ENCODE data around the gene WNT3A.
"Not testable (repeated sequence)": the region's sequence is repeated elsewhere in the genome, so short reads cannot be mapped to it uniquely, and the experiment has no call there.

Gene WNT3A

DNA sequence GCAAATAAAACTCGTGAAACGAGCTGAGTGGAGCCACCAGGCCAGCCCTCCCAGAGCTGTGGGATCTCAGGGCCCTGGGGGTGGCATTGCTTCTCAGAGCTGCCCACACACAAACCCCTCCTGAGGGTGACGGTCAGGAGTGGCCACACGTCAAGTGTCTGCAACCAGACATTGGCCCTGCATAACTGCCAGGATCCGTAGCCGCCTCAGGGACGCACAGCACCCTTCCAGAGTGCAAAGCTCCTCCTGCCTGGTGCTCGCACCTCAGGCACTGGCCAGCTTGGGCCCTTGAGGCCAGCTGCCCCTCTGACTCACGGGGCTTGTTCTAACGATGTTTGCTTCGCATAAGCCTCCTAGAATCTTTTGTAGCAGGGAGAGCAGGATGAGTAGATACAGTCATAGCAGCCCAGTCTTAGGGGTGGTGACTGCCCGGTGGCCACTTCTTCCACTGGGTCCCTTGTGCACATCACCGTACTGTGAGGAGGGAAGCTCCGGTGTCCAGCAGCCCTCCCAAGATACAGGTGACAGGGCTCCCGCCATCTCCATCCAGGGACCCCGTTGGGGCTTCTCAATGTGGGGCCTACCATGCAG is 5.0 kb downstream of the WNT3A start:
- no peak for DNase-seq

DNA sequence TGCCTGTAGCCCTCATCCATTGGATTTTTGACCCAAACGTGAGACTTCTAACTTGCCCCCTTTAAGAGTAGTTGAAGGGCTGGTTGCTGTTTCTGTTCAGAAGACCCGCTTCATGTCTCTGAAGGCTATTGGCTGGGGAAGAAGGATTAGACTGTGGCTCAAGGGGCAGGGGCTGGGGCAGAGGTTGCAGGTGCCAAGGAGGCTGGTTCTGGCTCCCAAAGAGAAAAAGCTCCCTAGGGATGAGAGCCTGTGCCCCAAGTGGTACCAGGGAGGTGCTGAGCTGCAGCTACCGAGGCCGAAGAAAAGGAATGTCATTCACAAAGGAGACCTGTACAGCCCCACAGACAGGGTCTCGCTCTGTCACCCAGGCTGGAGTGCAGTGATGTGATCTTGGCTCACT is 5.8 kb downstream of the WNT3A start:
- DNase-seq: no peak

DNA sequence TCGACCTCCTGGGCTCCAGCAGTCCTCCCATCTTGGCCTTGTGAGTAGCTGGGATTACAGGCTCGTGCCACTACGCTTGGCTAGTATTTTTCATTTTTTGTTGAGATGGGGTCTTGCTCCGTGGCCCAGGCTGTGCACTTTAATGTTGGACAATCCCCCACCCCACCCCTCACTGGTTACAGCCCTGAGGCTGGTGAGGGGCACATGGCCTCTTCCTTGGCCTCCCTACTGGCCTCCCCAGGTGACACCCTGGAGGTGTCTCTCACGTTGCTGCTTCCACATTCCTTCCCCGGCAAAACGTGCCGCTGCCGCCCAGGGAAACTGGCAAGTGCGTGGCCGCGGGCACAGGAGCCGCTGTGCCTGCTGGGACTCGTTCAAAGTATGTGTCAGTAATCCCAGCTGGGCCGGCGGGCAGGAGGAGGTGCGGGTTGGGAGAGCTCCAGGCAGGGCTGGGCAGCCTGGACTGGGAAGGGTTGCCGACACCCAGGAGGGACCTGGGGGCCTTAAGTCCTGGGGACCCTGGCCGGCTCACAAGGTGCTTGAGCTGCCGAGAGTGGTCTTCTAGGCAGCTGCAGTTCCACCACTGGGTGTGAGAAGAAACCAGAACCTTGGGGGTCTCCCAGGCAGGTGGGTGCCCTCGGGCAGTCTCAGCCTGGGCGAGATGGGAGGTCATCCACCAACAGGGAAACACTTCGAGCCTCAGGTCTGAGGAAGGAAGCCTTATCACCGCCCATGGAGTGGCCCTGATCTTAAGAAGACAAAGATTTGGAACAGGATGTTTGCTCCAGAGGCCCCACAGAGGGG is 6.5 kb downstream of the WNT3A start:
- no peak for DNase-seq

DNA sequence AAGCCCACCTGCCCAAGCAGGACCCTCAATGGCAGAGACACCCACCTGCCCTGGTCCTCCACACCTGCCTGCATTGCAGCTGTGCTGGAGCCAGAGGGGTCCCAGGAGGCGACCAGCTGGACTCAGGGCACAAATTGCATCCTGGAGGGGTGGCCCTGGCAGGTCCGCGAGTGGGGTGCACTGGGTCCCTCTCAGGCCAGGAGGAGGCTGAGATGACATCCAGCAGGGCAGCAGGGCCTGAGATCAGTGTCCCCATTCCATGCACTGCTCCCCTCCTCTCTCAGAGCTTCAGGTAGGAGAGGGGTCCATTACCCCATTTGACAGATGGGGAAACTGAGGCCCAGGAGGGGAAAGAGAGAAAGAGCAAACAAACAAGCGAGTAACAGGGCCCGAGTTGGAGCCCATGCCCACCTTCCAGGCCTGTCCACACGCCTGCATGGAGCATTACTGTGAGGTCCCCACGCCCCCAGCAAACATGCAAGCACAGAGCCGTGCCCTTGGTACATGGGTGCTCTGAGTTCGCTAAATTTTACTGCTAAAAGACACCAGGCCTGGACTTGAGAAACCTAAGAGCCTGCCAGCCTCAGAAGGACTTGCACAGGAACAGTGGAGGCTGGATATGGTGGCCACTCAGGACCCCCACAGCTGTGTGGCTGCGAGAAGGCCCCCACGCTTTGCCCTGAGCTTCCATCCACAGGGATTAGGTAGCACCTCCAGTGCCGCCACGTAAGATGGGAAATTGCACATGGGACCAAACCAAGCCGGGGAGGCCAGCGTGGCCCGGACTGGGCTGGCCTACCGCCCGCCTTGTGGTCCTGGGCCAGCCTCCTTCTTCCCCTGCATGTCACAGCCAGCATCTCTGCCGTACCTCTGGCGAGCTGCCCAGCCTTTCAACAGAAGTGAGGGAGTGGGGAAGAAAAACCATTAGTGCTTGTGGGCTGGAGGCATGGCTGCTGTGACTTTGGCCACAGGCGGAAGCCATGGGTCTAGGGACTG is 7.4 kb downstream of the WNT3A start:
- DNase-seq: peak in 15 of 58 donors; percentile 4 to 47 (median 12)

DNA sequence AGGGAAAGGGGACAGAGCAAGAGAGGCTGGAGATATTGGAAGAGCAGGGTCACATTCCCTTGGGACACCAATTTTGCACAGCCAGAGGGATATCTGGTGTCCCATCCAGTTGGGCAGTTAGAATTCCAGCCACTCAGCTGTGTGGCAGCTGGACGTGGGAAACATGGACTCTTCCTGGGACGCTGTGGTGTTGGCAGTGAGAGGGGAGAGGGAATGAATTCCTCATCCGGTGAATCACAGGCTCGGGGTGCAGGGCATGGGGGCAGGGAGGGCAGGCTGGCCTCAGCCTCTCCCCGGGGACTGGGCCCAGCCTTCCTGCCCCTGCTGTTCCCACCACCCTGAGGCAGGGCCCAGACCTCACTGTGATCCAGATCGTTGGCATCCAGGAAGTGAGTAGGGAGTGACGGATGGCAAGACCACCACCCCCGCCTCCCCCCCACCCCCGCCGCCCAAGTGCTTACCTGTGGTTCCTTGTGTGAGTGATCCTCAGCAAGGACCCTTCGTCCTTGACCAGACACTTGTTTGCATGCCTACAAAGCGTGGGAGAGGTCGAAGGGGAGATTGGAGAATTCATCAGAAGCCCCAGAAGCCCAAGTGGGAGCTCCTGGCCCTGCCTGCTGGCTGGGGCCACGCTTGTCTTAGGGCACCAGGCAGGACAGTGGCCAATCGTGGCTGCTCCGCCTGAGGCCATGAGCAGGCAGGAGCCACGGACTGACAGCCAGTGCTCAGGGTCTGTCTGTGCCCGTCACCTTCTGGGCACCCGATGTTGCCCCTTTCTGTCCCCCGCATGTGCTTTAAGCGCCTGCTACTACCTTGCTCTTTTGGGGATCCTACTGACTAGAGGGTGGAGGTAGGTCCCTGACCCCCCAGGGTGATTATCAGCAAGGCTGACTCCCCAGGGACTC is 8.7 kb downstream of the WNT3A start:
- no peak for DNase-seq

DNA sequence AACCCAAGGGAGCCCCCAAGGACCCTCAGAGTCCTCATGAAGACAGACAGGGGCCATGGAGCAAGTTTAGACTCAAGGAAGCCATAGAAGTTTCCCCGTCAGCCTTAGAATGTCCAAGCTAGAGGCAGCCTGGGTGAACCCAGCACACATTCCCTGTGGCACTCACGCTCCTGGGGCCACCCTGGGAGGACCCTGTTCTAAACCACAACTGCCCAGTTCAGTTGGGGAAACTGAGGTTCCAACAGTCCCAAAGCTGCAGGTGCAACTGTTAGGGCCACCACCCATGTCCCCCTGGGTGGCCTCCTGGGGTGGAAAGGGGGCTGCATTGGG is 9.3 kb downstream of the WNT3A start:
- no peak for DNase-seq

DNA sequence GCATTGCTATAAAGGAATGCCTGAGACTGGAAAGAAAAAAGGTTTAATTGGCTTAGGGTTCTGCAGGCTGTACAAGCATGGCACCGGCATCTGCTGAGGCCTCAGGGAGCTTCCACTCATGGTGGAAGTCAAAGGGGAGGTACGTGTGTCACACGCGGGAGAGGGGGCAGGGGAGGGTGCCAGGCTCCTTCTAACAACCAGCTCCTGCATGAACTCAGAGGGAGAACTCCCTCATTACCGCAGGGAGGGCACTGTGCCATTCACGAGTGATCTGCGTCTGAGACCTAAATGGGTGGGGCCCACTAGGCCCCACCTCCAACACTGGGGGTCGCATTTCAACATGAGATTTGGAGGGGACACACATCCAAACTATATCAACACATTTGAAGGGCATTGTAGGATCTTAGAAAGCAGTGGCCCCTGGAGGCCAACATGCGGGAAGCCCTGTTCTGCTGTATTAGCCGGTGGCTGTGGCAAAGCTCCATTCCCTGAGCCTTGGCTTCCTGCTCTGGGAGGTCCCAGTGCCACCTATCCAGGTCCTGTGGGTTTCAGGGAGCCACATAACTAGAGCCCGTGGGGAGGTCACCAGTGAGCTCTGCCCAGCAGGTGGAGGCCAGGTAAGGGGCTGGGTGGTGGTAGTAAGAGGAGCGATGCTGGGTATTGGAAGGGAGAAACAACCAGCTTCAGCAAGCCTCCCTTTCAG is 10.0 kb downstream of the WNT3A start:
- no peak for DNase-seq

DNA sequence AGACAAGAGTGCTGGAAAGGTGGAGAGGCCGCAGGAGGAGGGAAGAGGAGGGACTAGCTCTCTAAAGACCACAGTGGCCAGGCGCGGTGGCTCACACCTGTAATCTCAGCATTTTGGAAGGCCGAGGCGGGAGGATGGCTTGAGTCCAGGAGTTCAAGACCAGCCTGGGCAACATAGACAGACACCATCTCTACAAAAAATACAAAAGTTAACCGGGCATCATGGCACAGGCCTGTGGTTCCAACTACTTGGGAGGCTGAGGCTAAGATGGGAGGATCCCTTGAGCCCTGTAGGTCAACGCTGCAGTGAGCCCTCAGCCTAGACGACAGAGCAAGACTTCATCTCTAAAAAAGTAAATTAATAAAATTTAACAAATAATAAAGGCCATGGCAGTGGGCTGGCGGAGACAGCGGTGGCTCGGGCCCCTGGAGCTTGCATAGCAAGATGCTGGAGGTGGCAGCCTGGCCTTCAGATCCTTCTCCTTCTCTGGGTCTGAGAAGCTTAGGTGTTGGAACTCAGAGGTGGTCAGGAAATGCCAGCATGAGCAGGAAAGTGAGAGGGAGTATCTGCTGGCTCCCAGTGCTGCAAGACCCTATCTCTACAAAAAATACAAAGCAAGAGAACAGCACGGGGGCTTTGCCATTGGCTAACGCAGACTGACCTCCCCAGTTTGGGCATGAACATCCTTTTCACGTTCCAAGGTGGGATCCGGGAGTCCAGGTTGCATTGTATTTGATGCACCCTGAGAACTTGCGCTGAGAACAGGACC is 10.7 kb downstream of the WNT3A start:
- no peak for DNase-seq

DNA sequence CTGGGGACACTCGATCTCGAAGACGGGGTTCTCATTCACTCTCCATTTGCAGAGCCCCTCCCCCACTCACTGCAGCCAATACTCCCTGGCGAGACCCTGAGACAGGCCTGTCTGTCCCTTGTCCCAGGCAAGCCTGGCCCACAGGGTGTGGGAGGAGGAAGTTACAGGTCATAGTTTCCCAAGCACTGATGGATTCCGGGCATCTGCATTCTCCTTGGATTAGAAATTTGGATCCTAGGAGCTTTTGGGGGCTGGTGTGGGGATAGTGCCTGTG is 11.3 kb downstream of the WNT3A start:
- DNase-seq: no peak

DNA sequence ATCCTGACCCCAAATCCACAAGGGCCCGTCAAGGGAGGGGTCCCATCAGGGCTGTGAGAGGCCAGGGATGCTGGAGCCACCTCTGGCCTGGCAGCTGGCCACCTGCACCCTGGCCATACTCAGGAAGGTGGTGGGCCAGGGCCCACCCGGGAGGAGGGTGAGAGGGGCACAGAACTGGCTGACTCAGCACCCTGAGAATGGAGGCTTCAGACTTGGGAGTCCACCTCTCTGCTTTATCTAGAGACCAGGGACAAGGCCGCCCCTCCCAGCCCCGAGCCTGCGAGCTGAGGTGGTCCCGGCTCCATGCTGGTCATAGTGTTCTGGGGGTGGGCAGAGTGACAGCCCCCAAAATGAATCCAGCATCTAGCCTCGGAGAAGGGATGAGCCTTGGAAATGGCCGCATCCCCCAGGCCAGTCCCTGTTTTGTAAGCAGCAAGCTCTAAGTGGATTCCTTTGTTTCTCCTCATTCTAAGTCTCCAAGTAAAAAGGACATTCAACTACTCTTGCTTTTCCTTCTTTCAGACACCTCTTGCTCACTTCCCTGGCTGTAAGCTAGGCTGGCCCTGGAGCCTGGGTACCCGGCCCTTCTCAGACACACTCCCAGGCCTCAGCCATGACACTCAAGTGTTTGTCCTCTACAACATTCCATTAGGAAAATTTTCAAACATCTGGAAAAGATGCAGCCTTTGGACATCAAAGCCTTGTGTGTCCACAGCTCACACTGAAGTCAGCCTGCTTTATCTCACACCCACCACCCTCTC is 12.3 kb downstream of the WNT3A start:
- DNase-seq: no peak

DNA sequence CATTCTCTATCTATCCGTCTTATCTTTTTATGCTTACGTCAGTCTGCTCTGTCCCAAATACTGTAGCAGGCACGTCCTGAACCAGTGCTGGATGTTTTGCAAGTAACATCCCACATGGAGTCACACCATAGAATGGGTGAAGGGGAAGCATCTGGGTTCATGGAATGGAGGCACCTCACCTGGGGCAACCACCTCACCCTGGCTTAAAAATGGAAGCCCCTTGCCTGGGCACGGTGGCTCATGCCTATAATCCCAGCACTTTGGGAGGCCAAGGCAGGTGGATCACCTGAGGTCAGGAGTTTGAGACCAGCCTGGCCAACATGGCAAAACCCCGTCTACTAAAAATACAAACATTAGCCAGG is 12.9 kb downstream of the WNT3A start:
- DNase-seq: not testable (repeated sequence)

DNA sequence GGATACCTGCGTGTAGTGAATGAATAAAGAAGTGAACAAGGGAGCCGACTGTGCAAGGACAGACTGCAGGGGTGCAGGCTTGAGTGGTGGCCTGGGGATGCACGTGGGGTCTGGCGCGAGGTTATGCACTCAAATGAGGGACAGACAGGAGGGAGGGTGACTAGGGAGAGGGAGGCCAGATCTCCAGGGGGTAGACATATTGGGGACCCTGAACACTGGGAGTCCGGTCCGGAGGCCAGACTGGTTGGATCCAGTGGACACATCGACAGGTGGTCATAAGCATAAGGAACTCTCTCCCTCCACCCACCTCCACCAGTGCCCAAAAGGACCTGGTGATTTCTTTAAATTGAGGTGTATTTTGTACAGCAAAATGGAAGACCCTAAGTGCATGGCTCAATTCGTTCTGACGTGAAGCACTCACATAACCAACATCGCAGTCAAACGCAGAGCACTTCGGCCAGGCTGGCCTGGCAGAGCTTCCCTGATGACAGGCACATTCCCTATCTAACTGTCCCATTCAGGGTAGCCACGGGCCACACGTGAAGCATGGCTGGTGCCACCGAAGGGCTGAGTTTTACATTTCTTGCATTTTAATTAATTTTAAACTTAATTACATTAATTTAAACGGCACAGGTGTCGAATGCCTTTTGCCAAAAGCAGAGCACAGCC is 14.0 kb downstream of the WNT3A start:
- DNase-seq: no peak

DNA sequence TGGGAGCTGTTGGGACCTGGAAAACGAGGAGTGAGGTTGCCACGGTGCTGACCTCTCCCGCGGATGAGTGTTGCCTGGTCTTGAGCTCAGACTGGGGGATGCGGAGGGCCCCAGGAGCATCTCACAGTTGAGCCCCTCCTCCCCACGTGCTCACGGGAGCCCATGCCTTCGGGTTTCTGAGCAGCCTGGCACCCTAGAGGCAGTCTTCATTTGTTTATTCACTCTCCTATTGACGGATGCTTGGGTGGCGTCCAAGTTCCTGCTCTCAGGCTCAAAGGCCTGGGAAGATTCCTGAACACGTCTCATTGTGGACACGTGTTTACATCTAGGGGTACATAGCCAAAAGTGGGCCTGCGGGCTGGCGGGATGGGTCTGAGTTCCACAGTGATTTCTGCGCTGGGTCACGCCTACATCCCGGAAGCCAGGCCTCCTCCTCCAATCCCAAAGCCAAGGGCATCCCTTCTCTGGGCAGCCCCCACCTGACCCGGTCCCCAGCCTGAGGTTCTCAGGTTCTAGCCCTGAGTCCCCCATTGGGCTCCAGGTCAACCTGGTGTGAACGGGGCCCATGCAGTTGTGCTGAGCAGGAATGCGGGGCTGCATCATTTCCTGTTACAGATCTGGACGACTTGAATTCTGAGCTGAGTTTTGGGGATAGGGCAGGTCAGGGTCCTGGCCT is 14.7 kb downstream of the WNT3A start:
- peak in 3 of 58 donors; percentile 3 to 45 (median 6) for DNase-seq

DNA sequence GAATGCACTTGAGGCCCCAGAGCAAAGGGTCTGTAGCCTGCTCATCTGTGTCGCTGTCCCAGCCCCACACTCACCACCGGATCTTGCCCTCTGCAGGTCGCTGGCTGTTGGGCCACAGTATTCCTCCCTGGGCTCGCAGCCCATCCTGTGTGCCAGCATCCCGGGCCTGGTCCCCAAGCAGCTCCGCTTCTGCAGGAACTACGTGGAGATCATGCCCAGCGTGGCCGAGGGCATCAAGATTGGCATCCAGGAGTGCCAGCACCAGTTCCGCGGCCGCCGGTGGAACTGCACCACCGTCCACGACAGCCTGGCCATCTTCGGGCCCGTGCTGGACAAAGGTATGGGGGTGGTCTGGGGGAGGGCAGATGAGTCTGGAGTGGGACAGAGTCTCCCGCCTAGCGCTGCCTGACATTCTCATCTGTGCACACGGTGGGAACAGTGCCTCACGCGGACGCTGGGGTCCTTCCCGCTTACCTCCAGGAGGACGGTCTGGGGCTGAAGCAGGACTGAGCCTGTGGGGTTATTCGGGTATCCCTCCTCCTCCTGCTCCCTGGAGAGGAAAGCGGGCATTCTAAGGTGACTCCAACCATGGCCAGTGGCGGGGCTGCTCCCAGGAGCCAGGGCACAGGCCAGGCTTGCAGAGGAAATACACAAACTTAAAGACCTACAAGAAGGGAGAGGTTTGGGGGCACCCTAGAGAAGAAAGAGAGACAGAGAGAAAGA is 15.9 kb downstream of the WNT3A start:
- no peak for DNase-seq

DNA sequence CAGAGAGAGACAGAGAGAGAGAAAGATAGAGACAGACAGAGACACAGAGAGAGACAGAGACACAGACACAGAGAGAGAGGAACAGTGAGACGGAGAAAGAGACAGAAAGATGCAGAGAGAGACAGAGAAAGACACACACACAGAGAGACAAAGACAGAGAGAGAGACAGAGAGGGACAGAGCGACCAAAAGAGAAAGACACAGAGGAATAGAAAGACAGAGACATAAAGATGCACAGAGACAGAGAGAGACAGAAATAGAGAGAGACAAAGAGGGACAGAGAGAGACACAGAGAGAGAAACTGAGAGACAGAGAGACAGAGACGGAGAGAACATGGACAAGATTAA is 16.5 kb downstream of the WNT3A start:
- no peak for DNase-seq

DNA sequence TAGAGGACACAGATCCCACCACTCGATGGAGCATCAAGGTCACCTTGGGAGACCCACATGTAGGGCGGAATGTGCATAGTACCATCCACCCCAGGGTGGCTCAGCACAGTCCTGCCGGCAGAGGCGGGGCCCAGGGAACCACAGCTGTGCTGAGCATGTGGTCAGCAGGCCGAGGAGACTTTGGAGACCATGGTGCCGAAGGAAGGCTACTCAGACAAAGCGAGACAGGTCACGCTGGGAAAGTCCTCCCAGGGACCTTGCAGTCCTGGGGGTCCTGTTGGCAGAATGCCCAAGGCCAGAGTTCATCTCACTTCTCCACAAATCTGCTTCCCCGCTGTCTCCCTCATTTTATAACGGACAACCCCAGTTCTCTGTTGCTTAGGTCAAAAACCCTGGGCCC is 22.5 kb downstream of the WNT3A start:
- DNase-seq: no peak

DNA sequence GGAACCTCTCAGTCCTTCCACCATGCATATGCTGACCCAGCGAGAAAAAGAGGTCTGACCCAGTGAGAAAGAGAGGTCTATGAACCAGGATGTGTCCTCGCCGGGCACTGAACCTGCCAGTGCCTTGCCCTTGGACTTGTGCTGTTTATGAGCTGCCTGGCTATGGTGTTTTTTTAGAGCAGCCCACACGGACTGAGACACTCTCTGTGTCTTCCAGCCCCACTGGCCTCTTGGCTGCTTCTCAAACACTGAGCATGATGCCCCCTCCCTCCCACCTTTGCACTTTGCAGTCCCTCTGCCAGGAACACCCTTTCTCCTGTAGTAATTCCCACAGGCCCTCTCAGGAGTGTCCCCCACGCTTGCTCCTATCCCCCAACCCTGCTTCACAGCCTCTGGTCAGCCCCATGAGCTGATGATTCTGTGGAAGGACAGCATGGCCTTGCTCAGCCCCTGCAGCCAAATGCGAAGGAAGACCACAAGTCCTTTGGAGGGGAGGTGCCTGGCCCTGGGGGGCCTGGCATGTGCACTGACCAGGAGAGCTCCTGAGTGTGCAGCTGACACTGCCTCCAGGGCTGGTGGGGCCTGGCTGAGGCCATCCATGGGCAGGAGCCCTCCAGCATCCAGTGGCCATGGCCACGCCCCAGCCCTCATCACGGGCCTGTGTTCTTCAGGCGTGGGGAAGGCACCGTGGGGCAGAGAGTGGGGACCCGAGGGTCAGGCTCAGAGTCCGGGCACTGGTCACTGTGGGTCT is 23.8 kb downstream of the WNT3A start:
- no peak for DNase-seq

Data from anterior cingulate cortex (tissue), 58 donors.